ENCODE data around the gene UGT2B17.

DNA sequence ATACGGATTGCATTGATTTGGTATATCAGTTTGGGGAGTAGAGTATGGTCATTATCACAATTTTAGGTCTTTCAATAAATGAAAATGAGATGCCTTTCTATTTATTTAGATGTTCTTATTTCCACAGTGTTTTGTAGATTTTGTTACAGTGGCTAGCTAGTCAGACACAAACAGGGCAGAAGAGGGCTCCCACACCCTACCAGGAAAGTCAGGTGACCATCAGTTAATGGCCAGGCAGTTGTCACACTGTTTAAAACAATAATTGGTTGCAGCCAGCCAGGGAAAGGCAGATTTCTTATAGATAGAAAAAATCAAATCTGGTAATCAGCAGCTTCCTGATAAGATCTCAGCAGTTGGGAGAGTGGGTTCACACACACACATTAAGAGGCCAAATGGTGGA lies 57.2 kb downstream of the UGT2B17 start:
- TF ChIP-seq SMAD1 (CRISPR knock-in tag; IDR thresholded peaks at IDR 0.05; ENCODE audit: borderline replicate concordance, low read depth): no peak
- TF ChIP-seq, protein P1, sequence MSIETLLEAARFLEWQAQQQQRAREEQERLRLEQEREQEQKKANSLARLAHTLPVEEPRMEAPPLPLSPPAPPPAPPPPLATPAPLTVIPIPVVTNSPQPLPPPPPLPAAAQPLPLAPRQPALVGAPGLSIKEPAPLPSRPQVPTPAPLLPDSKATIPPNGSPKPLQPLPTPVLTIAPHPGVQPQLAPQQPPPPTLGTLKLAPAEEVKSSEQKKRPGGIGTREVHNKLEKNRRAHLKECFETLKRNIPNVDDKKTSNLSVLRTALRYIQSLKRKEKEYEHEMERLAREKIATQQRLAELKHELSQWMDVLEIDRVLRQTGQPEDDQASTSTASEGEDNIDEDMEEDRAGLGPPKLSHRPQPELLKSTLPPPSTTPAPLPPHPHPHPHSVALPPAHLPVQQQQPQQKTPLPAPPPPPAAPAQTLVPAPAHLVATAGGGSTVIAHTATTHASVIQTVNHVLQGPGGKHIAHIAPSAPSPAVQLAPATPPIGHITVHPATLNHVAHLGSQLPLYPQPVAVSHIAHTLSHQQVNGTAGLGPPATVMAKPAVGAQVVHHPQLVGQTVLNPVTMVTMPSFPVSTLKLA (IDR thresholded peaks at IDR 0.05): no peak
- TF ChIP-seq NAIF1 (CRISPR knock-in tag; IDR thresholded peaks at IDR 0.05; ENCODE audit: borderline replicate concordance): no peak
- TF ChIP-seq, protein P2, sequence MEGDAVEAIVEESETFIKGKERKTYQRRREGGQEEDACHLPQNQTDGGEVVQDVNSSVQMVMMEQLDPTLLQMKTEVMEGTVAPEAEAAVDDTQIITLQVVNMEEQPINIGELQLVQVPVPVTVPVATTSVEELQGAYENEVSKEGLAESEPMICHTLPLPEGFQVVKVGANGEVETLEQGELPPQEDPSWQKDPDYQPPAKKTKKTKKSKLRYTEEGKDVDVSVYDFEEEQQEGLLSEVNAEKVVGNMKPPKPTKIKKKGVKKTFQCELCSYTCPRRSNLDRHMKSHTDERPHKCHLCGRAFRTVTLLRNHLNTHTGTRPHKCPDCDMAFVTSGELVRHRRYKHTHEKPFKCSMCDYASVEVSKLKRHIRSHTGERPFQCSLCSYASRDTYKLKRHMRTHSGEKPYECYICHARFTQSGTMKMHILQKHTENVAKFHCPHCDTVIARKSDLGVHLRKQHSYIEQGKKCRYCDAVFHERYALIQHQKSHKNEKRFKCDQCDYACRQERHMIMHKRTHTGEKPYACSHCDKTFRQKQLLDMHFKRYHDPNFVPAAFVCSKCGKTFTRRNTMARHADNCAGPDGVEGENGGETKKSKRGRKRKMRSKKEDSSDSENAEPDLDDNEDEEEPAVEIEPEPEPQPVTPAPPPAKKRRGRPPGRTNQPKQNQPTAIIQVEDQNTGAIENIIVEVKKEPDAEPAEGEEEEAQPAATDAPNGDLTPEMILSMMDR (CRISPR knock-in tag; IDR thresholded peaks at IDR 0.05): no peak
- no peak for TF ChIP-seq POLR2A (IDR thresholded peaks at IDR 0.05; ENCODE audit: insufficient read depth in 1 of 2, low read depth in 2 of 2, low read length in 2 of 2)
- no peak for TF ChIP-seq EZH2 (conservative IDR thresholded peaks at IDR 0.05; ENCODE audit: low read depth, low read length)
- TF ChIP-seq FOSL2 (CRISPR knock-in tag; IDR thresholded peaks at IDR 0.05): no peak
- TF ChIP-seq ZNF547 (CRISPR knock-in tag; IDR thresholded peaks at IDR 0.05): no peak
- no peak for TF ChIP-seq CBFB (CRISPR knock-in tag; IDR thresholded peaks at IDR 0.05)
- TF ChIP-seq ZNF263 (CRISPR knock-in tag; IDR thresholded peaks at IDR 0.05): no peak

All from HepG2 (cell line).